WERI-Rb-1 (cell line): Measurements from ENCODE around the gene RELN.

Experiments
- DNase-seq: peaks from one replicate; pipeline ENCODE4 v3.0.0-alpha.2; 2020
- H3K27ac ChIP-seq: fragments of 250-450 bp; sonication (Bioruptor Pico); 2 replicates; pipeline ENCODE4 v1.5.1; 2020; ENCODE audit warnings: mild to moderate bottlenecking, moderate library complexity
- H3K27me3 ChIP-seq: fragments of 250-450 bp; sonication (Bioruptor Pico); 2 replicates; pipeline ENCODE4 v1.5.1; 2021; ENCODE audit warnings: mild to moderate bottlenecking, low read depth, moderate library complexity; ENCODE audit not compliant: insufficient read depth, severe bottlenecking
- H3K36me3 ChIP-seq: fragments of 250-450 bp; sonication (Bioruptor Pico); 2 replicates; pipeline ENCODE4 v1.5.1; 2020; ENCODE audit warnings: mild to moderate bottlenecking, moderate library complexity
- H3K4me3 ChIP-seq: 2 replicates; pipeline ENCODE4 v1.5.1; 2011; ENCODE audit warnings: low read depth, mild to moderate bottlenecking, control low read depth, low read length
- H3K9me3 ChIP-seq: fragments of 250-450 bp; sonication (Bioruptor Pico); 2 replicates; pipeline ENCODE4 v1.5.1; 2021; ENCODE audit warnings: mild to moderate bottlenecking, moderate library complexity; ENCODE audit not compliant: severe bottlenecking
- TF ChIP-seq, protein P1 (sequence below): IDR thresholded peaks from 2 replicates; pipeline ENCODE4 v1.5.1; 2011; ENCODE audit warnings: low read depth, mild to moderate bottlenecking, control low read depth, inconsistent platforms, low read length

Gene RELN

DNA sequence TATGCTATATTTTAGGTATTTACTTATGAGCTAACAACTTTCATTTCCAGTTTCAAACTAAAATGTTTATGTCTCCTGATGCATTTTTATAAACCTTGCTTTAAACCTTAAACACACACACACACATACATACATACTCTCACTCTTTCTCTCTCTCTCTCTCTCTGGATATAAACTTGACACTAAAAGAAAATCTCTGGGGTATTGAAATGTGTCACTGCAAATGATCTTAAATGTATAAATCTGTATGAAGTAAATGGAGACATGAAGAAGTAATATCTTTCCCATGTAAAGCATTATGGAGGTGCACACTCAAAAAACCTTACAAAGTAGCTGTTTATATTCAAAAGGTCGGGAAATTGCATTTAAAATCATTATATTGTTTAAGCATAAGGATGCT, 37.0 kb downstream of the RELN start:
- Histone ChIP-seq H3K27me3 (no peaks in the 10 kb centered on the region), H3K4me3 (no peak overlapping the region), H3K36me3 (no peaks in the 10 kb centered on the region), H3K27ac (no peak overlapping the region), H3K9me3 (no peaks in the 10 kb centered on the region)
- no peak for DNase-seq
- TF ChIP-seq, protein P1, sequence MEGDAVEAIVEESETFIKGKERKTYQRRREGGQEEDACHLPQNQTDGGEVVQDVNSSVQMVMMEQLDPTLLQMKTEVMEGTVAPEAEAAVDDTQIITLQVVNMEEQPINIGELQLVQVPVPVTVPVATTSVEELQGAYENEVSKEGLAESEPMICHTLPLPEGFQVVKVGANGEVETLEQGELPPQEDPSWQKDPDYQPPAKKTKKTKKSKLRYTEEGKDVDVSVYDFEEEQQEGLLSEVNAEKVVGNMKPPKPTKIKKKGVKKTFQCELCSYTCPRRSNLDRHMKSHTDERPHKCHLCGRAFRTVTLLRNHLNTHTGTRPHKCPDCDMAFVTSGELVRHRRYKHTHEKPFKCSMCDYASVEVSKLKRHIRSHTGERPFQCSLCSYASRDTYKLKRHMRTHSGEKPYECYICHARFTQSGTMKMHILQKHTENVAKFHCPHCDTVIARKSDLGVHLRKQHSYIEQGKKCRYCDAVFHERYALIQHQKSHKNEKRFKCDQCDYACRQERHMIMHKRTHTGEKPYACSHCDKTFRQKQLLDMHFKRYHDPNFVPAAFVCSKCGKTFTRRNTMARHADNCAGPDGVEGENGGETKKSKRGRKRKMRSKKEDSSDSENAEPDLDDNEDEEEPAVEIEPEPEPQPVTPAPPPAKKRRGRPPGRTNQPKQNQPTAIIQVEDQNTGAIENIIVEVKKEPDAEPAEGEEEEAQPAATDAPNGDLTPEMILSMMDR = no peak

DNA sequence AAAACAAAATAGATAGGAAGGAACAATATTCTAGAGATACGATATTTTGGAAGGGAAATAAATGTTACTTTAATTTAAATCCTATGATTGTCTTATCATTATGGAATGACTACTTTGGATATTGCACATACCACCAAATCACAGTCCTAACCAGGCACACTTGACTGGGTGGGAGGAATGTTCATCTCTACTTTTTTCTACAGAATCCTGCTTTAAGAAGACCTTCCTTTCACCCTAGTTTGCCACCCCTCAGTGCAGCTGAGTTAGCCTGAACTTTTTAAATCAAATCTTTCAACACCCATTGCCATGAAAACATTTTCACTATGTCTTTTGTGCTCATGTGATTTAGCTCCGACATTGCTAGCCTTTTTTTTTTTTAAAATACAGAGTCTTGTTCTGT, 38.1 kb downstream of the RELN start:
- TF ChIP-seq, protein P1 = no peak
- H3K4me3 ChIP-seq = no peak overlapping the region
- no peaks in the 10 kb centered on the region for H3K9me3 ChIP-seq
- H3K36me3 ChIP-seq = no peaks in the 10 kb centered on the region
- no peak for DNase-seq
- H3K27ac ChIP-seq = no peak overlapping the region
- no peaks in the 10 kb centered on the region for H3K27me3 ChIP-seq

DNA sequence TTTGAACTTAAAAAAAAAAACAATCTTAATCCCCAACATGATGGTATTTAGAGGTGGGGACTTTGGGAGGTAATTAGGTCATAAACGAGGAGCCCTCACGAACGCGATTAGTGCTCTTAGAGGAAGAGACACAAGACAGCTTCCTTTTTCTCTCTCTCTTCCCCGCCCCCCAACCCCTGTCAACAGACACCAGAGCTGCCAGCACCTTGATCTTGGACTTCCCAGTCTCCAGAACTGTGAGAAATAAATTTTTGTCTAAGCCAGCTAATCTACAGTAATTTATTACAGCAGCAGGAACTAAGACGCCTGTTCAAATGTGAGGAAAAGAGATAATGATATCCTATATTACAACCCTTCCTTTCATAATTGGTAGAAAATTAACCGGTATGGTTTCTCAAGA, 40.1 kb downstream of the RELN start:
- TF ChIP-seq, protein P1 = no peak
- Histone ChIP-seq H3K36me3 (no peaks in the 10 kb centered on the region), H3K27me3 (no peaks in the 10 kb centered on the region), H3K27ac (no peak overlapping the region), H3K4me3 (no peak overlapping the region), H3K9me3 (no peaks in the 10 kb centered on the region)
- no peak for DNase-seq

DNA sequence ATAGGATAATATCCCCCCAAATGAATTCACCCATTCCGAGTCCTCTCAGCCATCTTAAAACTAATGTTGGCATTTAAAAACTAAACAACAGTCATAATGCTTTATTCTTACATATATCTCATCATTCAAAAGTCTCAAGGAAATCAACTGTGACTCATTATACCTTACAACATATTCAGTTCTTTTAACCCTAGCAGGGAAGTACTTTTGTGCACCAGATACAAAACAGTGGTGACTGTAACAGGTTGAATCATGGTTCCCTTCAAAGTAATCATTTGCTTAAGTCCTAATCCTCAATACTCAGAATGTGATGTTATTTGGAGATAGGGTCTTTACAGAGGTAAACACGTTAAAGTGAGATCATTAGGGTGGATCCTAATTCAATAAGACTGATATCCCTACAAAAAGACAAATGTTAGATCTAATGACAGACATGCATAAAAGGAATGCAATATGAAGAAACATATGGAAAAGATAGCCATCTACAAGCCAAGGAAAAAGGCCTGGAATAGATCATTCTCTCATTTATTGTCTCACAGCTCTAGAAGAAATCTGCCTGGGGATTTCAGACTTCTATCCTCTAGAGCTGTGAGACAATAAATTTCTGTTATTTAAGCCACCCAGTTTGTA, 42.3 kb downstream of the RELN start:
- H3K27ac ChIP-seq = no peak overlapping the region
- H3K4me3 ChIP-seq = no peak overlapping the region
- H3K27me3 ChIP-seq = no peaks in the 10 kb centered on the region
- H3K9me3 ChIP-seq = no peaks in the 10 kb centered on the region
- DNase-seq = no peak
- TF ChIP-seq, protein P1 = no peak
- no peaks in the 10 kb centered on the region for H3K36me3 ChIP-seq

DNA sequence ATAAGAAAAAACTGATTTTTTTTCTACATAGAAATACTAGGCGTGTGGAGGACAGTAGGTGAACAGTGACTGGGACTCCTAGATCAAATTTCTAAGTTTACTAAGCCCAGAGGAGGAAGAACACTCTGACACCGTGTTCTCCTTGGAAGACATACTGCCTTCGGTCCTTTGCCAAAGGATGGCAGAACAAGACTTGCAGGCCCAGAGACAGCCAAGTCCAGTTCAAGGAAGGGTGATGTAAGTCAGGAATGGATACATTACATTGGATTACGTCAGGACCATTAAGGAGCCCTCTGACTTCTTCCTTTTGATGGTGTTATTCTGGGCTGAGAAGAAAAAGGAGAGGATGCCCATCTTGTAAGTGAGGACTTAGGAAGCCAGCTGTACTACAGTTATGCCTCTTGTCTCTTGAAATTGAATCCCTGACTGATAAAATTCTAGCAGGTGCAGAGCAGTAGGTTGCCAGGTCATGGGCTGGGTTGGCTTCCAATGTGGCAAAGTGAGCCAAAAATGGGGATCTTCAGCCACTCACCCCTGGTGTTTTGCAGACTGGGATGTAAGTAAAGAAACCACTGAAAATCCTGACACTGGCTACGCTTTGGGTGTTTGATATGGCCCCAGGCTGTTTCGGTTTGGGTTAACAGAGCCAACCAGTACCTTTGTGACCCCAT, 45.1 kb downstream of the RELN start:
- Histone ChIP-seq H3K27me3 (no peaks in the 10 kb centered on the region), H3K27ac (no peak overlapping the region), H3K36me3 (no peaks in the 10 kb centered on the region), H3K9me3 (no peaks in the 10 kb centered on the region), H3K4me3 (no peak overlapping the region)
- no peak for DNase-seq
- TF ChIP-seq, protein P1 = no peak

DNA sequence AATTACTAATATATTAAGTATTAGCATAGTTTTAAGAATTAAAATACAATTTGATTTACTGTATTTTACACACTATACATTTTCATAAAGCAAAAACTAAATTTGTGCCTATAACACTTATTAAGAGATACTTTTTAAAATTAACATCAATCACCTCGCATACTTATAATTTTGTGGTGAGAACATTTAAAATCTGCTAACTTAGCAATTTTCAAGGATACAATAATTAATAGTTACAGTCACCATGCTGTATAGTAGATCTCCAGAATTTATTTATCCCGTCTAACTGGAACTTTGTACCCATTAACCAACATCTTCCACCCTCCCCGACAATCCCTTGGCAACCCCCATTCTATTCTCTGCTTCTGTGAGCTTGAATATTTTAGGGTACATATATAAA, 47.5 kb downstream of the RELN start:
- Histone ChIP-seq H3K27ac (no peak overlapping the region), H3K36me3 (no peaks in the 10 kb centered on the region), H3K9me3 (no peaks in the 10 kb centered on the region), H3K27me3 (no peaks in the 10 kb centered on the region), H3K4me3 (no peak overlapping the region)
- no peak for DNase-seq
- TF ChIP-seq, protein P1 = no peak
